NT2/D1 (cell line): ENCODE data around the gene ZNF570.

Source experiments
- YY1 ChIP-seq: IDR thresholded peaks from 2 replicates; pipeline ENCODE4 v1.6.1; 2011; ENCODE audit not compliant: insufficient read length, insufficient read depth
- ZNF274 ChIP-seq: IDR thresholded peaks from 2 replicates; pipeline ENCODE4 v1.6.1; 2011; ENCODE audit warnings: mild to moderate bottlenecking, low read depth, low read length

GRCh38 chr19:37466798-37467607 lies 2.2 kb upstream of the ZNF570 start, which contains the start of gene ZNF569:
- TF ChIP-seq YY1 (no peak), ZNF274 (no peak)
